Heart left ventricle (tissue), 16 donors: ENCODE data around the gene BTBD17. TPM values are rescaled to one million over a fixed set of nuclear protein-coding genes. Genes with fewer than 3 reads are reported as not detected.

Experiments used
- ATAC-seq, 4 donors: fragments of 200-7000 bp; cut with Tn5 transposase; one replicate each; pipeline ENCODE4 v1.9.1; 2020 to 2022; ENCODE audit warnings: moderate library complexity in 4 of 4, mild to moderate bottlenecking in 3 of 4, moderate number of reproducible peaks in 1 of 4
- DNase-seq, 5 donors: peaks; one replicate each; pipeline ENCODE4 v3.0.0-alpha.2; 2020
- H3K27ac ChIP-seq, 12 donors: fragments of 200-600 bp; sonication (generic) in 4 of 12; one replicate each; pipeline versions ENCODE4 v1.5.0 to v1.8.0; 2016 to 2022; ENCODE audit warnings: mild to moderate bottlenecking in 2 of 12
- H3K27me3 ChIP-seq, 9 donors: fragments of 200-600 bp; sonication (generic) in 2 of 9; one replicate each; pipeline versions ENCODE4 v1.5.1 to v1.8.0; 2016 to 2022; ENCODE audit warnings: mild to moderate bottlenecking in 3 of 9
- H3K36me3 ChIP-seq, 9 donors: fragments of 200-600 bp; sonication (generic) in 2 of 9; one replicate each; pipeline versions ENCODE4 v1.5.0 to v1.8.0; 2018 to 2022; ENCODE audit warnings: mild to moderate bottlenecking in 2 of 9
- H3K4me1 ChIP-seq, 12 donors: fragments of 200-600 bp; sonication (generic) in 4 of 12; one replicate each; pipeline versions ENCODE4 v1.5.0 to v1.8.0; 2016 to 2022; ENCODE audit warnings: mild to moderate bottlenecking in 3 of 12
- H3K4me3 ChIP-seq, 12 donors: fragments of 200-600 bp; sonication (generic) in 4 of 12; one replicate each; pipeline versions ENCODE4 v1.5.0 to v1.8.0; 2017 to 2022; ENCODE audit warnings: mild to moderate bottlenecking in 9 of 12, moderate library complexity in 4 of 12
- H3K9me3 ChIP-seq, 12 donors: fragments of 200-600 bp; sonication (generic) in 4 of 12; one replicate each; pipeline versions ENCODE4 v1.5.0 to v1.8.0; 2016 to 2022; ENCODE audit warnings: mild to moderate bottlenecking in 1 of 12
- CTCF ChIP-seq, 12 donors: fragments of 200-600 bp; sonication (generic) in 4 of 12; IDR thresholded peaks; one replicate each; pipeline versions ENCODE4 v1.5.0 to v1.8.0; 2018 to 2022; ENCODE audit warnings: antibody characterized with exemption in 12 of 12, mild to moderate bottlenecking in 5 of 12
- POLR2A ChIP-seq, 2 donors: fragments of 450-650 bp; IDR thresholded peaks; one replicate each; pipeline ENCODE4 v1.6.1; 2017; ENCODE audit warnings: antibody characterized with exemption in 2 of 2, mild to moderate bottlenecking in 2 of 2, moderate library complexity in 2 of 2
- WGBS, 4 donors: extraction: QIAGEN DNeasy Blood & Tissue Kit in 2 of 4; methylation state at CpG; one replicate each; pipeline versions ENCODE4 v1.1.5 to v1.1.7; 2013 to 2018; 5-methylcytosine and 5-hydroxymethylcytosine counted together
- intact Hi-C, 10 donors: fragments of 100-400 bp; cut with DNase I; formaldehyde crosslinking; loops; one replicate each; pipeline versions ENCODE4 v1.11.1 to v1.14.2; 2022
- polyA plus RNA-seq, 2 donors: library from polyadenylated mRNA; stranded (reverse); fragments of 200-250 nt; gene quantifications; one replicate each; pipeline ENCODE4 v1.2.3, GENCODE V29; 2013
- total RNA-seq, 9 donors: library from RNA; depleted of rRNA in 2 of 9; stranded (reverse); fragments of >200 nt in 2 of 9; fragmentation: NEBNext Ultra II Directional in 3 of 9; extraction: Animal tissue kit (Norgen Biotek cat#: 25700) in 3 of 9; gene quantifications; one replicate each; pipeline versions ENCODE4 v1.1.0 to v1.2.4, GENCODE V29; 2016 to 2023
- donor health status: ischemic (EF 13 %, LVEDD 7.1; RV severe dilation, severe dysfunction).
- donor health status: healthy with polysubstance abuse.
- donor health status: DM: no; HTN: yes; CAD: no.
- donor health status: DM: no; HTN: no; CAD: no.
- donor health status: ischemic (EF 25% LVEDD 6.9; RV normal size, moderate dysfunction).
- donor health status: ischemic (EF 25% LVEDD 5.7; RV mildly dilated, moderate dysfunction).
- donor health status: healthy.
- donor health status: DM: yes; HTN: yes; CAD: no.
- donor health status: ischemic (EF 35%, LVEDD 5.7; RV mildly dilated, moderate dysfunction).
- donor health status: nonischemic (EF 11% LVEDD 7.7; RV severe dilation, severe dysfunction).
- donor health status: DM: yes; HTN: yes; CAD: no.
- donor health status: PGD.
- donor health status: ischemic (EF 29% LVEDD 5.4; RV normal size, mild dysfunction).
- donor health status: nonischemic (EF 23%, LVEDD 6.1; RV moderate dilation, normal function).

The BTBD17 gene
- total and polyA plus RNA-seq, 11 donors: not detected

GRCh38 chr17:74367206-74367605 is 5.5 kb upstream of the BTBD17 start, which contains the start of gene GPR142:
Gene GPR142, plus strand, starts transcription at chr17:74367506. Its CDS starts 2,035 bp downstream, at chr17:74369541.
- Histone ChIP-seq H3K27me3 (peaks cover 0 to 9% (median 0%) of the 10 kb centered on the region in 9 donors), H3K4me3 (peak within 1 kb of the TSS in 2 of 12 donors; percentile 17 to 19), H3K36me3 (no peaks in the 10 kb centered on the region), H3K4me1 (peaks cover 0 to 18% (median 8%) of the 10 kb centered on the region in 12 donors), H3K27ac (no peak within 1 kb of the TSS), H3K9me3 (no peaks in the 10 kb centered on the region)
- ATAC-seq (no peak), DNase-seq (no peak)
- 70 to 93% (median 88%) methylated on average over 2 to 5 of the region's 5 CpGs for WGBS, 4 donors
- intact Hi-C loops: loop anchor here in 3 of 10 donors (5.0 to 10.0 kb wide), 5 partner anchors 125 to 238 kb away; partner anchors contain the start of gene TTYH2 (in 2 of the 3)
- TF ChIP-seq CTCF (IDR thresholded peaks at IDR 0.05) (no peak), POLR2A (IDR thresholded peaks at IDR 0.05) (no peak)

- 52 to 63% (median 58%) methylated on average over 11 to 14 of the region's 14 CpGs for WGBS, 4 donors
- Histone ChIP-seq H3K27ac (no peak overlapping the region), H3K27me3 (peaks cover 5 to 47% (median 40%) of the 10 kb centered on the region in 9 donors), H3K4me1 (peaks cover 0 to 11% (median 0%) of the 10 kb centered on the region in 12 donors), H3K36me3 (no peaks in the 10 kb centered on the region), H3K4me3 (no peak overlapping the region), H3K9me3 (no peaks in the 10 kb centered on the region)
- TF ChIP-seq POLR2A (IDR thresholded peaks at IDR 0.05) (no peak), CTCF (IDR thresholded peaks at IDR 0.05) (no peak)
- intact Hi-C loops: loop anchor here in 8 of 10 donors (5.0 to 10.0 kb wide), 8 partner anchors 56 to 242 kb away; partner anchors contain the start of genes TTYH2 (in 3 of the 8) and RPL38 (in 1 of the 8)
- no peak for DNase-seq
- no peak for ATAC-seq
Measured at GRCh38 chr17:74362810-74363498, 1.3 kb upstream of the BTBD17 start.

GRCh38 chr17:74362069-74362405 is 369 bp upstream of the BTBD17 start:
- WGBS, 4 donors: 11 to 18% (median 12%) methylated on average over 1 to 9 of the region's 9 CpGs
- no peak for ATAC-seq
- H3K36me3 ChIP-seq: no peaks in the 10 kb centered on the region
- H3K27ac ChIP-seq: no peak overlapping the region
- H3K9me3 ChIP-seq: no peaks in the 10 kb centered on the region
- intact Hi-C loops: loop anchor here in 8 of 10 donors (5.0 to 10.0 kb wide), 8 partner anchors 55 to 243 kb away; partner anchors contain the start of genes TTYH2 (in 3 of the 8) and RPL38 (in 1 of the 8)
- no peak for TF ChIP-seq POLR2A (IDR thresholded peaks at IDR 0.05)
- TF ChIP-seq CTCF (IDR thresholded peaks at IDR 0.05): no peak
- no peak for DNase-seq
- H3K27me3 ChIP-seq: peaks cover 12 to 57% (median 49%) of the 10 kb centered on the region in 9 donors
- H3K4me3 ChIP-seq: no peak overlapping the region
- H3K4me1 ChIP-seq: peaks cover 0 to 18% (median 5%) of the 10 kb centered on the region in 12 donors

GRCh38 chr17:74360899-74361229 is 804 bp downstream of the BTBD17 start:
- H3K27ac ChIP-seq: no peak overlapping the region
- 46 to 57% (median 54%) methylated on average over 7 of the region's 7 CpGs for WGBS, 4 donors
- H3K27me3 ChIP-seq: peaks cover 19 to 67% (median 58%) of the 10 kb centered on the region in 9 donors
- H3K4me3 ChIP-seq: no peak overlapping the region
- H3K36me3 ChIP-seq: no peaks in the 10 kb centered on the region
- H3K4me1 ChIP-seq: peaks cover 0 to 24% (median 7%) of the 10 kb centered on the region in 12 donors
- no peak for DNase-seq
- TF ChIP-seq CTCF (IDR thresholded peaks at IDR 0.05) (no peak), POLR2A (IDR thresholded peaks at IDR 0.05) (no peak)
- intact Hi-C loops: loop anchor here (1.0 to 10.0 kb wide), 13 partner anchors 54 to 244 kb away; partner anchors contain the start of genes TTYH2 (in 3 of the 10) and RPL38 (in 2 of the 10)
- no peaks in the 10 kb centered on the region for H3K9me3 ChIP-seq
- ATAC-seq: no peak
